NCI-H82 treated with DMSO at 0.1 percent for 48 hours (cell line): ENCODE measurements around the gene LENEP.

Experiments
- DNase-seq: peaks from one replicate; lab custom pipeline; 2025; ENCODE audit not compliant: unreplicated experiment; lab: John Stamatoyannopoulos, UW

LENEP gene

GRCh38 chr1:154998818-154999570 is 5.6 kb downstream of the LENEP start:
- peak; percentile 71 for DNase-seq

- DNase-seq = peak; percentile 43
These were observed 6.4 kb downstream of the LENEP start for GRCh38 chr1:154999571-155000410.

GRCh38 chr1:155000411-155000725 is 7.0 kb downstream of the LENEP start:
- no peak for DNase-seq

GRCh38 chr1:155000726-155001424 is 7.5 kb downstream of the LENEP start:
- DNase-seq = peak; percentile 91

GRCh38 chr1:155001425-155001674 is 8.0 kb downstream of the LENEP start:
- DNase-seq = no peak

- DNase-seq = peak; percentile 100
These were observed 8.5 kb downstream of the LENEP start for GRCh38 chr1:155001675-155002463.

GRCh38 chr1:155002464-155003226 is 9.3 kb downstream of the LENEP start, which contains the start of gene ZBTB7B:
TSS of gene ZBTB7B (plus strand) at chr1:155002802. CDS start at chr1:155014661, 11,859 bp downstream.
- DNase-seq = no peak

GRCh38 chr1:155003227-155003765 is 9.9 kb downstream of the LENEP start:
- DNase-seq = peak; percentile 26

- no peak for DNase-seq
These were observed 10.5 kb downstream of the LENEP start for GRCh38 chr1:155003766-155004351.

GRCh38 chr1:155004352-155005075 is 11.1 kb downstream of the LENEP start:
- no peak for DNase-seq

- DNase-seq = no peak
These were observed 12.0 kb downstream of the LENEP start for GRCh38 chr1:155005076-155006011.

GRCh38 chr1:155006601-155007101 is 13.3 kb downstream of the LENEP start:
- DNase-seq = no peak

- DNase-seq = no peak
These were observed 14.0 kb downstream of the LENEP start for GRCh38 chr1:155007251-155007828.

- DNase-seq = no peak
These were observed 14.9 kb downstream of the LENEP start for GRCh38 chr1:155008015-155008941.

- DNase-seq = no peak
These were observed 15.9 kb downstream of the LENEP start for GRCh38 chr1:155009221-155009711.

GRCh38 chr1:155009742-155010141 is 16.4 kb downstream of the LENEP start:
- DNase-seq = no peak
